GM12891 (cell line): ENCODE results near the gene KRT80.

Experiments used
- PAX5 ChIP-seq: IDR thresholded peaks from 2 replicates; pipeline ENCODE4 v1.6.1; 2011; ENCODE audit warnings: low read length, moderate library complexity, mild to moderate bottlenecking; ENCODE audit not compliant: insufficient read depth, severe bottlenecking
- POLR2A ChIP-seq: IDR thresholded peaks from 2 replicates; pipeline ENCODE4 v1.6.1; 2011; ENCODE audit warnings: low read depth, low read length, control low read depth
- POLR2AphosphoS5 ChIP-seq: IDR thresholded peaks from 2 replicates; pipeline ENCODE4 v1.6.1; 2011; ENCODE audit warnings: low read depth, low read length, control low read depth
- POU2F2 ChIP-seq: IDR thresholded peaks from 2 replicates; pipeline ENCODE4 v1.6.1; 2011; ENCODE audit warnings: low read depth, mild to moderate bottlenecking, control low read depth, low read length, moderate library complexity
- SPI1 ChIP-seq: IDR thresholded peaks from 2 replicates; pipeline ENCODE4 v1.6.1; 2011; ENCODE audit warnings: low read depth, low read length, control low read depth
- TAF1 ChIP-seq: IDR thresholded peaks from 2 replicates; pipeline ENCODE4 v1.6.1; 2011; ENCODE audit warnings: low read depth, low read length, control low read depth

- TF ChIP-seq POLR2AphosphoS5 (no peak), TAF1 (no peak), SPI1 (no peak), POLR2A (no peak), PAX5 (no peak), POU2F2 (no peak)
Observed at GRCh38 chr12:52193991-52194390, 2.2 kb upstream of the KRT80 start.
